Stimulated activated CD8-positive, alpha-beta memory T cell treated with anti-CD3 and anti-CD28 coated beads, Interleukin-7, amount 100 ng/mL, for 24 hours (primary cell): ENCODE data around the gene CRISPLD2.

Experiments used
- DNase-seq: peaks from one replicate; pipeline ENCODE4 v3.0.0-alpha.2; 2020; ENCODE audit warnings: low read depth

The CRISPLD2 gene

DNA sequence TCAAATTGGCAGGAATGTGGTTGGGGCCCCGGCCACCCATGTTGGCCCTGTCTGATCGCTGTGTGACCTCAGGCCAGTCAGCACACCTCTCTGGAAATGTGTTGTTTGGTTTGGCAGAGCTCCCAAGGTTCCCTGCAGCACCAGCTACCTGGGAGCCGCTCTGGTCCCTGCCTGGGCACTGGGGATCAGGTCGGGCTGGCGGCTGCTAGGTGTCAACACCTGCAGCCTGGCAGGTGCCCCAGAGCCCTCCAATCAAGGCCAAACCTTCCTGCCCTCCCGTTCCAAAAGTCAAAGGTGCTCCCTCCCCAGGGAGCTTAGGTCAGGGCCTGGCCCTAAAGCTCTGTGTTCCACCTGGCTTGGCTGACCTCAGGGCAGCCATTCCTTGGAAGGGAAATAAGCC, 135.6 kb downstream of the CRISPLD2 start:
- no peak for DNase-seq

DNA sequence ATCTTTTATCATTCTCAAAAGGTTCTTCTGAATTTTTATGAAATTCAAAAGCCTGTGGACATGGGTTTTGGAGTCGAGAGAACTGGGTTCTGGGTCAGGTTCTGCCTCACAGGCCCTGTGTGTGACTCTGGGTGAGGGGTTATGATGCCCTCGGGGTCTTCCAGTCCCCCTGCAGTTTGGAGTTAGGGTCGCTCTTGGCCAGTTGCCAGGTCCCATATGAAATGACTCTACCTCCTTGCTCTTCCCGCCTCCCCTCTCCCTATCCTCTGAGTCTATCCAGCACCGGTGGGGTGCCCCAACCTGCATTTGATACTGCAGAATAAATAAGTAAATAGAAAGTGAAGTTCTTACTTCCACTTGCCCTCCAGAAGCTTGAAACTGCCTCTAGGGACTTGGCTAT, 137.4 kb downstream of the CRISPLD2 start:
- DNase-seq = no peak

DNA sequence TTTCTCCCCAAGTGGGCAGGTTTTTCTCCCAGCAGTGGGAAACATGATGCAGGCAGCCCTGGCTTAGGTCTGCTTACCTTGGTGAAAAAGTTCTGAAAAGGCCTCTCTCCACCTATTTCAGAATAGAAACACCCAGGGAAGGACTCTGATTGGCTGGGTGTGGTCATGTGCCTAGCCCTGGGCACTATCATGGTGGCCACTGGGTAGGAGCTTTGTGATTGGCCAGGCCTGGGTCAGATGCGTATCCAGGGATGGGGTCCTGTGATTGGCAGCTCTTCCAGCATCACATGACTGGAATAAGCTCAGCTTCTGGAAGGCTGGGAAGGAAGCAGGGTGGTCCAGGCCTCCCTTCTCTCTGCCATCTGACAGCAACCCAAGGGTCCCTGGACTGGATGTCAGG, 138.0 kb downstream of the CRISPLD2 start:
- DNase-seq = no peak
